Mucosa of rectum (tissue), 2 donors: ENCODE data around the gene TMEM203.
"Not testable (repeated sequence)": the region's sequence is repeated elsewhere in the genome, so short reads cannot be mapped to it uniquely, and the experiment has no call there.

Source experiments
- H3K27ac ChIP-seq, 2 donors: one replicate each; pipeline ENCODE4 v1.7.0; 2013; ENCODE audit warnings: inconsistent platforms in 2 of 2, low read depth in 2 of 2, low read length in 2 of 2
- H3K27me3 ChIP-seq, 2 donors: one replicate each; pipeline ENCODE4 v1.7.0; 2013; ENCODE audit warnings: low read length in 2 of 2; ENCODE audit not compliant: control insufficient read depth in 2 of 2, insufficient read depth in 2 of 2
- H3K36me3 ChIP-seq, 2 donors: one replicate each; pipeline ENCODE4 v1.7.0; 2013; ENCODE audit warnings: low read length in 2 of 2; ENCODE audit not compliant: control insufficient read depth in 2 of 2, insufficient read depth in 2 of 2
- H3K4me1 ChIP-seq, 2 donors: one replicate each; pipeline ENCODE4 v1.7.0; 2013; ENCODE audit warnings: low read length in 2 of 2, mild to moderate bottlenecking in 1 of 2; ENCODE audit not compliant: control insufficient read depth in 2 of 2, insufficient read depth in 2 of 2
- H3K4me3 ChIP-seq, 2 donors: one replicate each; pipeline ENCODE4 v1.7.0; 2013; ENCODE audit warnings: low read length in 2 of 2
- H3K9ac ChIP-seq, 2 donors: one replicate each; pipeline ENCODE4 v1.7.0; 2013; ENCODE audit warnings: low read length in 2 of 2, low read depth in 1 of 2, mild to moderate bottlenecking in 1 of 2
- H3K9me3 ChIP-seq, 2 donors: one replicate each; pipeline ENCODE4 v1.7.0; 2013; ENCODE audit warnings: low read length in 2 of 2; ENCODE audit not compliant: control insufficient read depth in 2 of 2
- donor health status: healthy.
- donor health status: Normal muscosa, but diverticular disease.

TMEM203 gene

DNA sequence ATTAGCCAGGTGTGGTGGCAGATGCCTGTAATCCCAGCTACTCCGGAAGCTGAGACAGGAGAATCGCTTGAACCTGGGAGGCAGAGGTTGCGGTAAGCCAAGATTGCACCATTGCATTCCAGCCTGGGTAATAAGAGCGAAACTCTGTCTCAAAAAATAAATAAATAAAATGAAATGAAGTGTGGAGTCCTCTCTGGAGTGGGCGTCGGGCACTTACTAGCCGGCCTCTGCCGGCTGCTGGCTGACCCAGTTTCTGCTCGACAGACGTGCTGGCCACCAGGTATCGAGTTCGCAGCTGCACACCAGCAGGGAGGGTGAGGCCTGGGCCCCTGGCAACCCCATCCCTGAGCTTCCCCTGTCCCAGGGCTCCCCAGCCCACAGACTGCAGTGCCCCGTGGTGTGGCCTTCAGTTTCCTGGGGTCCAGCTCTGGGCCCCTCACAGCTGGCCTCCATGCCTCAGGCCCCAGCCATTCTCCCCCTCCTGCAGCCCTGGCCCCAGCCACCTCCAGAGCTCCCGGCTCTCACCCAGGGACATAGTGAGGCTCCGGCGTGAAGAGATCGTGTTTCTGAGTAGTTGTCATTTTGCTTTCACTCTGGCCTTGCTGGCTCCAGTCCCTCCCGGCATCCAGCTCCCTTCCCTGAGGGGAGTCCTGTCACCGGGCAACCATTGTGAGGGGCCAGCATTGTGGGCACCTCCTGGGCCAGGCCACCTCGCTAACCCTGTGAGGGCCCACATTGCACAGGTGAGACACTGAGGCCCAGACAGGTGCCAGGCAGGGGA lies 41.9 kb upstream of the TMEM203 start:
- Histone ChIP-seq H3K9ac (no peak overlapping the region), H3K4me3 (no peak overlapping the region), H3K4me1 (peaks cover 16 to 20% of the 10 kb centered on the region in 2 donors), H3K27me3 (no peaks in the 10 kb centered on the region), H3K36me3 (peaks cover 14 to 15% of the 10 kb centered on the region in 2 donors), H3K27ac (no peak overlapping the region), H3K9me3 (no peaks in the 10 kb centered on the region)

DNA sequence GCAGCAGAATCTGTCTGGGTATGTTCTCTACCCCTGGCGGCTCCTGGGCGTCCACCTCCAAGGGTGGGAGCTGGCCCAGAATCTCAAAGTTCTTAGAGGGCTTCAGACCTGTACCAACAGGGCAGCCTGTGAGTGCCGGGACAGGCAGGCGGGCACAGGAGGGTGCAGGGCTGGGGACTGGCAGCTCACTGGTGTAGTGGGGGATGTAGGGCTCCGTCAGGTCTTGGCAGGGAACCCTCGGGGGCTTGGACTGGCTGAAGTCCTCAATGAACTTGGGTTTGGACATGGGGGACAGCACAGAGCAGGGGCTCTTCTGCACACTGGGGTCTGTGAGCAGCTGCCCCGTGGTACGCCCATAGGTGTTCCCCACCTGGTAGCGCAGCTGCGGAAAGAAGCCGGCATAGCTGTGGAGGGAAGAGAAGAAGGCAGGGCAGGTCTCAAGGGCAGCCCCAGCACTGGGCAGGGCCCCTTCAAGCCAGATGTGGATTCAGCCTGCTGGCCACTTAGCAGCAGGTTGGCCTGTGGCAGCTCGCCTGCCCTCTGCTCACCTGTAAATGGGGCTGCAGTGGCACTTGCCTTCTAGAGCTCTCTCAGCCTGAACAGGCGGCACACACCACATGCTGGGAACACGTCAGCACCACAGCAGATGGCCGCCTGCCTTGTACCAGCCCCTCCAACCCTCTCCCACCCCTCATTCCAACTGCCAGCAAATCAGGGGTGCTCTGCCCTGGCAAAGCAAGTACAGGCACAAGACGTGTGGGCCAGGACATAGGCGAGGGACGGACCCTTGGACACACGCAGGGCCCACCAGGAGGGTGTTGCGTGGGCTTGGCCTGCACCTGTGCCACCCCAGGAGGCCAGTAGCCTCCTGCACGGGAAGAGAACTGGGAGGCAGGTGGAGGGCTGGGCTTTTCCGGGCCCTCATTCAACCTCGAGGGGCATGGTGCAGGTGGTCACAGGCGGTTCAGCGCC lies 40.3 kb upstream of the TMEM203 start:
- H3K9ac ChIP-seq: no peak overlapping the region
- H3K27ac ChIP-seq: no peak overlapping the region
- H3K36me3 ChIP-seq: peaks cover 14 to 19% of the 10 kb centered on the region in 2 donors
- peaks cover 21 to 25% of the 10 kb centered on the region in 2 donors for H3K4me1 ChIP-seq
- no peaks in the 10 kb centered on the region for H3K9me3 ChIP-seq
- H3K4me3 ChIP-seq: no peak overlapping the region
- H3K27me3 ChIP-seq: no peaks in the 10 kb centered on the region

DNA sequence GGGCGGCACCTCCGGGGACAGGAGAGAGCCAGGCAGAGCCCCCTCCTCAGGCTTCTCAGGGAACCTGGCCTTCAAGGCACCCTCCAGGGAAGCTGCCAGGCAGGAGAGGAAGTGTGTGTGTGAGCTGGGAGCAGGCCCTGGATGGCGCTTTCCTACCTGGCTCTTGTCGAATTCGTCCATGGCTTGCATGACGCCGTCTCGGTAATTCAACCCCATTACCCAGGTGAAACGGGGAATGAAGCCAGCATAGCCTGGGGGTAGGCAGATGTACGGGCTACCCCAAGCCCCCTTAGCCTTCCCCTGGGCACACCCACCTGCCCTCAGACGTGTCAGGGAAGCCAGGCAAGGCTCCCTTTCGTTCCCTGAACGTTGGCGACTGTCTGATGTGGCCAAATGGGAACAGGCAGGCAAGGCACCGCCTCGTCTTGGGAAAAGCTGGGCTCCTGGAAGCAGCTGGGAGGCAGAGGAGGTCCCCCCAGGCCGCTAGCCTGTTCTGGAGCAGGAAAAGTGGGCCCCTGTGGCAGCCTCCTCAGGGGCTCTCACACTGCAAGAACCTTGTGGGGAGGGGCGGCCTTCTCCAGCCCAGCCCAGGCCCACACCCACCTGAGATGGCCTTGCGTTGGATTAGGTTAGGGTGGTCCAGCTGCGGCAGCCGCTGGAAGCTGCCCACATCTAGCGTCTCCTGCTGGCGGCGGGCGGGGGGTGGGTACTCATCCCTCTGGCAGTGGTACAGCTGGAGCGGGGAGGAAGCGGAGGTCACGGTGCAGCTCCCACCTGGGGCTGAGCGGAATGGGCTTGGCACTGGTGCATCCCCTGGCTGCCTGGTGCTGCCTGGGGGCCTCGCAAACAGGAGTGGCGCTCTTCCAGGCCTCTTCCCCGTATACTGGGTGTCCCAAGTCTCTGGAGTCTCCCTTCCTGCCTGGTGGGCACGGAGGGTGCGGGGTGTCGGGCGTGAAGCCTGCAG lies 39.3 kb upstream of the TMEM203 start:
- peaks cover 14 to 19% of the 10 kb centered on the region in 2 donors for H3K36me3 ChIP-seq
- H3K27ac ChIP-seq: no peak overlapping the region
- H3K9ac ChIP-seq: no peak overlapping the region
- no peaks in the 10 kb centered on the region for H3K27me3 ChIP-seq
- no peaks in the 10 kb centered on the region for H3K9me3 ChIP-seq
- peaks cover 21 to 31% of the 10 kb centered on the region in 2 donors for H3K4me1 ChIP-seq
- no peak overlapping the region for H3K4me3 ChIP-seq

GRCh38 chr9:137243626-137244485 lies 38.4 kb upstream of the TMEM203 start:
- Histone ChIP-seq H3K9ac (no peak overlapping the region), H3K4me1 (peaks cover 25 to 36% of the 10 kb centered on the region in 2 donors), H3K27me3 (no peaks in the 10 kb centered on the region), H3K4me3 (no peak overlapping the region), H3K36me3 (peaks cover 14 to 19% of the 10 kb centered on the region in 2 donors), H3K9me3 (no peaks in the 10 kb centered on the region), H3K27ac (no peak overlapping the region)

DNA sequence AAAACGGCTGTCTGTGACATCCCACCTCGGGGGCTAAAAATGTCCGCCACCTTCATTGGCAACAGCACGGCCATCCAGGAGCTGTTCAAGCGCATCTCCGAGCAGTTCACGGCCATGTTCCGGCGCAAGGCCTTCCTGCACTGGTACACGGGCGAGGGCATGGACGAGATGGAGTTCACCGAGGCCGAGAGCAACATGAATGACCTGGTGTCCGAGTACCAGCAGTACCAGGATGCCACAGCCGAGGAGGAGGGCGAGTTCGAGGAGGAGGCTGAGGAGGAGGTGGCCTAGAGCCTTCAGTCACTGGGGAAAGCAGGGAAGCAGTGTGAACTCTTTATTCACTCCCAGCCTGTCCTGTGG lies 37.8 kb upstream of the TMEM203 start:
- H3K27ac ChIP-seq, H3K27me3 ChIP-seq, H3K9me3 ChIP-seq, H3K9ac ChIP-seq: not testable (repeated sequence)
- H3K36me3 ChIP-seq: peaks cover 14 to 19% of the 10 kb centered on the region in 2 donors
- H3K4me1 ChIP-seq: peaks cover 31 to 42% of the 10 kb centered on the region in 2 donors
- H3K4me3 ChIP-seq: peak overlapping the region in 1 of 2 donors; percentile 85

DNA sequence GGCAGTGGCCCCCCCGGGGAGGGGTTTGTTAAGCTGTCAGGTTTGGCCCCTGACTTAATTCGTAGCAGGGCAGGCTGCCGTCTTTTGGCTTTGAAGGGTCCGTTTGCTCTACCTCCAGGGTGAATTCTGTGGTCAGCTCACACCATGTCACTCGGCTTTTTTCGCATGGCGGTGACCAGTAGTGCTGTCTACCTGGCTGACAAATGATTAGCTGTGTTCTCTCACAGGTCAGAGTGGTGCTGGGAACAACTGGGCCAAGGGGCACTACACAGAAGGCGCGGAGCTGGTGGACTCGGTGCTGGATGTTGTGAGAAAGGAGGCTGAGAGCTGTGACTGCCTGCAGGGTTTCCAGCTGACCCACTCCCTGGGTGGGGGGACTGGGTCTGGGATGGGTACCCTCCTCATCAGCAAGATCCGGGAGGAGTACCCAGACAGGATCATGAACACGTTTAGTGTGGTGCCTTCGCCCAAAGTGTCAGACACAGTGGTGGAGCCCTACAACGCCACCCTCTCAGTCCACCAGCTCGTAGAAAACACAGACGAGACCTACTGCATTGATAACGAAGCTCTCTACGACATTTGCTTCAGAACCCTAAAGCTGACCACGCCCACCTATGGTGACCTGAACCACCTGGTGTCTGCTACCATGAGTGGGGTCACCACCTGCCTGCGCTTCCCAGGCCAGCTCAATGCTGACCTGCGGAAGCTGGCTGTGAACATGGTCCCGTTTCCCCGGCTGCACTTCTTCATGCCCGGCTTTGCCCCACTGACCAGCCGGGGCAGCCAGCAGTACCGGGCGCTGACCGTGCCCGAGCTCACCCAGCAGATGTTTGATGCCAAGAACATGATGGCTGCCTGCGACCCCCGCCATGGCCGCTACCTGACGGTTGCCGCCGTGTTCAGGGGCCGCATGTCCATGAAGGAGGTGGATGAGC lies 37.1 kb upstream of the TMEM203 start:
- no peaks in the 10 kb centered on the region for H3K27me3 ChIP-seq
- H3K36me3 ChIP-seq: peaks cover 14 to 19% of the 10 kb centered on the region in 2 donors
- H3K9me3 ChIP-seq: no peaks in the 10 kb centered on the region
- peak overlapping the region; percentile 72 to 93 for H3K9ac ChIP-seq
- H3K4me1 ChIP-seq: peaks cover 38 to 49% of the 10 kb centered on the region in 2 donors
- peak overlapping the region; percentile 75 to 85 for H3K4me3 ChIP-seq
- peak overlapping the region; percentile 92 to 94 for H3K27ac ChIP-seq

- peak overlapping the region; percentile 75 to 85 for H3K4me3 ChIP-seq
- H3K36me3 ChIP-seq: peaks cover 14 to 19% of the 10 kb centered on the region in 2 donors
- H3K27me3 ChIP-seq: no peaks in the 10 kb centered on the region
- H3K9ac ChIP-seq: peak overlapping the region; percentile 72 to 93
- peaks cover 47 to 58% of the 10 kb centered on the region in 2 donors for H3K4me1 ChIP-seq
- H3K9me3 ChIP-seq: no peaks in the 10 kb centered on the region
- peak overlapping the region; percentile 92 to 95 for H3K27ac ChIP-seq
Measured at GRCh38 chr9:137241490-137242268, 36.2 kb upstream of the TMEM203 start.
